ENCODE results near the gene FOXE1. TPM values are rescaled to one million over a fixed set of nuclear protein-coding genes. Genes with fewer than 3 reads are reported as not detected.

Gene FOXE1
- total and polyA plus RNA-seq, 8 donors, result 1.9 to 8.0 TPM; not detected in 6

DNA sequence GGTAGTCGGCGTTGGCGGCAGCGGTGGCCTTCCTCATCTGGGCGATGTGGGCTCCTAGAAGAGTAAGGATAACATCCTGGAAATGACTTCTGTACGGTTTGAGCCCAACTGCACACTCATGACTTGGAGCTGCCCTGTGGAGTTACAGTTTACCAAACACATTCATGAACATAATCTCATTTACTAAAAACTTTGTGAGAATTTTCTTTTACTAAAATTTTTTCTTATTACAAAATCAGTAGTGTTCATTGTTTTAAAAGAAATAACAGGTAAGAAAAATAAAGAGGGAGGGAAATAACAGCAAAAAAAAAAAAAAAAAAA lies 5.3 kb downstream of the FOXE1 start:
- no peaks in the 10 kb centered on the region for H3K36me3 ChIP-seq
- TF ChIP-seq POLR2AphosphoS5 (IDR thresholded peaks at IDR 0.05) (no peak), EP300 (IDR thresholded peaks at IDR 0.05) (no peak), CTCF (IDR thresholded peaks at IDR 0.05) (no peak), POLR2A (IDR thresholded peaks at IDR 0.05) (no peak)
- peaks cover 8 to 27% (median 13%) of the 10 kb centered on the region in 4 donors for H3K4me1 ChIP-seq
- H3K27ac ChIP-seq, result no peak overlapping the region
- 2 to 14% (median 10%) methylated on average over 6 of the region's 6 CpGs for WGBS, 5 donors
- peaks cover 40 to 100% (median 81%) of the 10 kb centered on the region in 3 donors for H3K27me3 ChIP-seq
- H3K9me3 ChIP-seq, result peaks cover 0 to 7% (median 0%) of the 10 kb centered on the region in 4 donors
- intact Hi-C loops (cut with DNase I; ENCODE audit: low total_unique reads), result no loop called here
- DNase-seq, result no peak
- H3K4me3 ChIP-seq, result no peak overlapping the region

GRCh38 chr9:97858826-97859225 lies 5.8 kb downstream of the FOXE1 start:
- H3K36me3 ChIP-seq, result no peaks in the 10 kb centered on the region
- no peak for TF ChIP-seq POLR2A (IDR thresholded peaks at IDR 0.05)
- TF ChIP-seq POLR2AphosphoS5 (IDR thresholded peaks at IDR 0.05), result no peak
- TF ChIP-seq CTCF (IDR thresholded peaks at IDR 0.05), result no peak
- no peak for TF ChIP-seq EP300 (IDR thresholded peaks at IDR 0.05)
- 29 to 43% (median 34%) methylated on average over 1 of the region's 1 CpG for WGBS, 5 donors
- H3K27ac ChIP-seq, result no peak overlapping the region
- H3K4me3 ChIP-seq, result no peak overlapping the region
- peaks cover 35 to 100% (median 81%) of the 10 kb centered on the region in 3 donors for H3K27me3 ChIP-seq
- peaks cover 0 to 7% (median 0%) of the 10 kb centered on the region in 4 donors for H3K9me3 ChIP-seq
- peaks cover 3 to 22% (median 9%) of the 10 kb centered on the region in 4 donors for H3K4me1 ChIP-seq
- intact Hi-C loops (cut with DNase I; ENCODE audit: low total_unique reads), result no loop called here
- no peak for DNase-seq

DNA sequence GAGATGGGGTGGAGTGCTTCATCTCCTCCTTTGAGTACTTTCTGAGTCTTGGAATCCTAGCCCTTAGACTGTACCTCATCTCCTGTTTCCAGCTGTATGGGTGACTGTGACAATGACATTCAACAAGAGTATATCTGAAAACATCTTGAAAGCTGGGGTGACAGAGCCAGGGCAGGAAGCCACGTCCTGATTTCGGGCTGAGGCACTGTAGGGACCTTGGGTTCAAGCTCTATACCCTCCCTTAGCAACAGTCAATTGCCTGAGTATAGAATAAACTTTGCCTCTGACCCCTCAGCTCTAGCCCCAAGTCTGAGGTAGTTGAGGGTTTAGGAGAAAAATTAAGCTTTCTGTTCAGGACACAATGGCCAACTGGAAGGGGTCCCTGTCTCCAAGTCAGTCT lies 6.3 kb downstream of the FOXE1 start:
- peaks cover 0 to 18% (median 5%) of the 10 kb centered on the region in 4 donors for H3K4me1 ChIP-seq
- H3K27ac ChIP-seq, result no peak overlapping the region
- peaks cover 30 to 100% (median 75%) of the 10 kb centered on the region in 3 donors for H3K27me3 ChIP-seq
- TF ChIP-seq POLR2A (IDR thresholded peaks at IDR 0.05), result no peak
- TF ChIP-seq CTCF (IDR thresholded peaks at IDR 0.05), result no peak
- TF ChIP-seq POLR2AphosphoS5 (IDR thresholded peaks at IDR 0.05), result no peak
- TF ChIP-seq EP300 (IDR thresholded peaks at IDR 0.05), result no peak
- no peak for DNase-seq
- no peaks in the 10 kb centered on the region for H3K36me3 ChIP-seq
- WGBS, 5 donors, result 22 to 36% (median 28%) methylated on average over 2 of the region's 2 CpGs
- no peak overlapping the region for H3K4me3 ChIP-seq
- intact Hi-C loops (cut with DNase I; ENCODE audit: low total_unique reads), result no loop called here
- peaks cover 0 to 7% (median 0%) of the 10 kb centered on the region in 4 donors for H3K9me3 ChIP-seq

DNA sequence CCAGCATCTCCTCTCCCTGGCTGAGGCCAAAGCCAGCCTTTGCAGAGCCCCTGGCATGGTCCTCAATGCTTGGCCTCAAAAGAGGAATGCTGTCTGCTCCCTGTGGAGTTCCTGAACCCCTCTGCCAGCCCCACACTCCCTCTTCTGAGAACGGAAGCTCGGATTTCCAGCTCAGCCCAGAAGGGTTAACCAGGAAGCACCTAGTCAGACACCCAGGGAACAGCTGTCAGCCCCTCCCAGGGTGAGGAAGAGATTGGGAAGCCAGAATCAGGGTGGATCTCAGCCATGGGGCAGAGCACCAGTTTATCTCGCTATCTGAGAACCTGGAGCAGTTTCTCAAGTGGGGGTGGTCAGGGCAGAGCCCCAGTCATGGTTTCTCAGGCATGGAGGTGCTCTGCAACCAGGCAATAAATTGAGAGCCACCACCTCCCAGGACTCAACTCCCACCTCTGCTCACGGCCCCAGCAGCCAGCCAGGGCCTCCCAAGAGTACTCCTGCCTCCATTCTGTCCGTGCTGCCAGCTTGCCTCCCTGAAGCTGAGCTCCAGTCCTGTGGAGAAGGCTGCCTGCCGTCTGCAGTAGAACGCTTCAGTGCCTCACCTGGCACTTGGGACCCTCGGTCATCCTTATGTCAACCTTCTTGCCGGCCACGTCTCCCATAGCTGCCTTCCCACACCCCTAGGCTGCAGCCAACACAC lies 7.6 kb downstream of the FOXE1 start:
- 39 to 47% (median 46%) methylated on average over 9 to 10 of the region's 10 CpGs for WGBS, 5 donors
- Histone ChIP-seq H3K36me3 (no peaks in the 10 kb centered on the region), H3K27ac (no peak overlapping the region), H3K9me3 (peaks cover 0 to 8% (median 4%) of the 10 kb centered on the region in 4 donors), H3K4me3 (no peak overlapping the region), H3K27me3 (peaks cover 21 to 95% (median 63%) of the 10 kb centered on the region in 3 donors), H3K4me1 (peaks cover 0 to 10% (median 5%) of the 10 kb centered on the region in 4 donors)
- intact Hi-C loops (cut with DNase I; ENCODE audit: low total_unique reads), result no loop called here
- DNase-seq, result no peak
- TF ChIP-seq EP300 (IDR thresholded peaks at IDR 0.05) (no peak), POLR2A (IDR thresholded peaks at IDR 0.05) (no peak), POLR2AphosphoS5 (IDR thresholded peaks at IDR 0.05) (no peak), CTCF (IDR thresholded peaks at IDR 0.05) (no peak)

Data from stomach (tissue), 9 donors.